ENCODE data around the gene SKIDA1.

The SKIDA1 gene

GRCh38 chr10:21475393-21475792 is 50.1 kb downstream of the SKIDA1 start:
- no peak for DNase-seq

- no peak for DNase-seq
These were observed 51.9 kb downstream of the SKIDA1 start for GRCh38 chr10:21473541-21473940.

DNA sequence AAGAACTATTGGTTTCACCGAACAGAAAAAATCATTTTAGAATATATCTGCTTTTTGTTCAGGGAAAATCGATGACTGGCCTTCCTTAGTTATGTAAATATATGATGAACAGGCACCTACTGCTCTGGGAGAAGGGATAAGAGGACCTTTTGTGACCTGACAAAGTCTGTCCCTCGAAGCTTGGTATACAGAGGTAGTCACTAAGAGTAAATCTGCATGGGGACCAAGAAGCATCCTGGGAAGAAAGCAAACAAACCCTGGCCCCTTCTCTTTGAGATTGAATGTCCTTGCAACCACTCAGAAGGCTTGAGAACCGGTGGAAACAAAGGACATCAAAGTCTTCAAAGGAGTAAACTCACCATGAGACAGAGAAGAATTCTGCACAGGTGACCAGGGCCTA is 52.3 kb downstream of the SKIDA1 start:
- DNase-seq: no peak

DNA sequence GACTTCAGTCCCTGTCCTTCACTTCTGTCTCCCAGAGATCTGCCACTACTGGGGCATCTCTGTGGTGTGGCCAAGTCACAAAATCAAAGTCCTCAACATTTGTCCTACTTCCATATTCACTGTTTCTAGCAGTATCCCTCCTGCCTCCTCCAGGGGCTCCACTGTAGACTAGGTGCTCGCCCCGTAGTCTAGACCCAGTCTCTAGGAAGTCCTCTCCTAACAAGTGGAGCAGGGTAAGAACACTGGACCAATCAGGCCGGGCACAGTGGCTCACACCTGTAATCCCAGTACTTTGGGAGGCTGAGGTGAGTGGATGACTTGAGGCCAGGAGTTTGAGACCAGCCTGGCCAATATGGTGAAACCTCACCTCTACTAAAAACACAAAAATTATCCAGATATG is 57.4 kb downstream of the SKIDA1 start:
- DNase-seq: no peak

GRCh38 chr10:21467633-21468032 is 57.8 kb downstream of the SKIDA1 start:
- no peak for DNase-seq

DNA sequence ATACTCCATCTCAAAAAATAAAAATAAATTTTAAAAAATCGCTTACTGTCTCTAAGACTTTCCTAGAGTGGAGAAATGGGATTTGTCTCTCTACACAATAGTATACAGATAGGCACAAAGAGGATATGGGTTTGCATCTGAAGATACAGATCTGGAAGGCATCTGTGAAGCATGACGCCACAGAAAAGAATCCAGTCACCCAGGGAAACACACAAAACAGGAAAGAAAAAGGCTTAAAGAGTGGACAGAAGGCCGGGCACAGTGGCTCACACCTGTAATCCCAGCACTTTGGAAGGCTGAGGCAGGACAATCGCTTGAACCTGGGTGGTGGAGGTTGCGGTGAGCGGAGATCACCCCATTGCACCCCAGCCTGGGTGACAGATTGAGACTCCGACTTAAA is 61.3 kb downstream of the SKIDA1 start:
- no peak for DNase-seq

Measured in effector CD4-positive, alpha-beta T cell (primary cell).